Liver (tissue), 3 donors: ENCODE data around the gene BTG3.

ENCODE experiments used
- ATF3 ChIP-seq: IDR thresholded peaks from 2 replicates; pipeline ENCODE4 v1.6.1; 2016; ENCODE audit warnings: antibody characterized with exemption
- CTCF ChIP-seq: fragments of 150-350 bp; IDR thresholded peaks from 2 replicates; pipeline ENCODE4 v1.5.1; 2017; ENCODE audit warnings: improper control_type of control experiment, low read depth, low read length; ENCODE audit not compliant: missing input control
- EGR1 ChIP-seq, 2 donors: IDR thresholded peaks; 2 replicates each; pipeline ENCODE4 v1.6.1; 2016 to 2018; ENCODE audit warnings: antibody characterized with exemption in 2 of 2, low read depth in 2 of 2
- FOXA1 ChIP-seq: IDR thresholded peaks from 2 replicates; pipeline ENCODE4 v1.6.1; 2016; ENCODE audit warnings: antibody characterized with exemption
- FOXA2 ChIP-seq: IDR thresholded peaks from 2 replicates; pipeline ENCODE4 v1.6.1; 2016; ENCODE audit warnings: antibody characterized with exemption
- GABPA ChIP-seq, 2 donors: IDR thresholded peaks in 1 of 2; conservative IDR thresholded peaks in 1 of 2; 2 replicates each; pipeline ENCODE4 v1.6.1; 2016; ENCODE audit warnings: antibody characterized with exemption in 2 of 2, mild to moderate bottlenecking in 1 of 2, moderate library complexity in 1 of 2
- HNF4G ChIP-seq: IDR thresholded peaks from 2 replicates; pipeline ENCODE4 v1.6.1; 2016; ENCODE audit warnings: antibody characterized with exemption
- MAX ChIP-seq: IDR thresholded peaks from 2 replicates; pipeline ENCODE4 v1.6.1; 2016; ENCODE audit warnings: antibody characterized with exemption
- NR2F2 ChIP-seq: IDR thresholded peaks from 2 replicates; pipeline ENCODE4 v1.6.1; 2016; ENCODE audit warnings: antibody characterized with exemption
- RAD21 ChIP-seq, 2 donors: IDR thresholded peaks; 2 replicates each; pipeline ENCODE4 v1.6.1; 2016; ENCODE audit warnings: antibody characterized with exemption in 2 of 2, mild to moderate bottlenecking in 2 of 2
- REST ChIP-seq: IDR thresholded peaks from 2 replicates; pipeline ENCODE4 v1.6.1; 2016; ENCODE audit warnings: antibody characterized with exemption, mild to moderate bottlenecking
- SP1 ChIP-seq: IDR thresholded peaks from 2 replicates; pipeline ENCODE4 v1.6.1; 2018; ENCODE audit warnings: antibody characterized with exemption, mild to moderate bottlenecking
- TAF1 ChIP-seq: conservative IDR thresholded peaks from 2 replicates; pipeline ENCODE4 v1.6.1; 2016; ENCODE audit warnings: antibody characterized with exemption, mild to moderate bottlenecking
- YY1 ChIP-seq: IDR thresholded peaks from 2 replicates; pipeline ENCODE4 v1.6.1; 2016; ENCODE audit warnings: antibody characterized with exemption, mild to moderate bottlenecking
- donor health status: healthy.
- donor health status: healthy.

GRCh38 chr21:17576080-17576835 is 36.4 kb downstream of the BTG3 start:
- TF ChIP-seq CTCF = no peak
- no peak for TF ChIP-seq RAD21 (IDR thresholded peaks at IDR 0.05)
- TF ChIP-seq YY1 = no peak
- TF ChIP-seq MAX = no peak
- TF ChIP-seq GABPA (IDR thresholded peaks at IDR 0.05 in 1 of 2, conservative IDR thresholded peaks at IDR 0.05 in 1 of 2) = no peak
- no peak for TF ChIP-seq SP1
- no peak for TF ChIP-seq HNF4G
- no peak for TF ChIP-seq EGR1 (IDR thresholded peaks at IDR 0.05; ENCODE audit: low read depth in 2 of 2)
- no peak for TF ChIP-seq TAF1
- TF ChIP-seq FOXA1 = no peak
- TF ChIP-seq FOXA2 = no peak
- TF ChIP-seq REST = no peak
- no peak for TF ChIP-seq ATF3
- TF ChIP-seq NR2F2 = no peak
